Endodermal cell (in vitro differentiated cells): ENCODE measurements around the gene HOXA6. TPM values are rescaled to one million over a fixed set of nuclear protein-coding genes. Genes with fewer than 3 reads are reported as not detected.

Source experiments
- DNase-seq: peaks from one replicate; pipeline ENCODE4 v3.0.0-alpha.2; 2017
- H3K27ac ChIP-seq: 2 replicates; pipeline ENCODE4 v1.5.1; 2013; ENCODE audit warnings: mild to moderate bottlenecking, low read depth, low read length, moderate library complexity
- H3K27me3 ChIP-seq: 2 replicates; pipeline ENCODE4 v1.6.1; 2013; ENCODE audit warnings: mild to moderate bottlenecking, low read length, moderate library complexity; ENCODE audit not compliant: insufficient read depth, control insufficient read depth, poor library complexity, severe bottlenecking
- H3K36me3 ChIP-seq: 2 replicates; pipeline ENCODE4 v1.7.0; 2013; ENCODE audit warnings: mild to moderate bottlenecking, low read length, moderate library complexity; ENCODE audit not compliant: control insufficient read depth, insufficient read depth
- H3K4me1 ChIP-seq: one replicate; pipeline ENCODE4 v1.7.0; 2013; ENCODE audit warnings: low read length; ENCODE audit not compliant: control insufficient read depth, insufficient read depth
- H3K4me3 ChIP-seq: 2 replicates; pipeline ENCODE4 v1.5.1; 2013; ENCODE audit warnings: mild to moderate bottlenecking, low read length, moderate library complexity
- H3K9ac ChIP-seq: 2 replicates; pipeline ENCODE4 v1.6.1; 2013; ENCODE audit warnings: mild to moderate bottlenecking, low read length, moderate library complexity; ENCODE audit not compliant: poor library complexity, severe bottlenecking; ENCODE audit errors: extremely low read depth
- H3K9me3 ChIP-seq: 2 replicates; pipeline ENCODE4 v1.6.1; 2013; ENCODE audit warnings: mild to moderate bottlenecking, low read length, moderate library complexity; ENCODE audit not compliant: control insufficient read depth
- H3K27ac Mint-ChIP-seq: 2 replicates; pipeline ENCODE4 v1.8.0; 2020; ENCODE audit warnings: mixed read lengths
- H3K27me3 Mint-ChIP-seq: 2 replicates; pipeline ENCODE4 v1.8.0; 2021; ENCODE audit warnings: mild to moderate bottlenecking, mixed read lengths; ENCODE audit not compliant: insufficient read depth
- H3K36me3 Mint-ChIP-seq: 2 replicates; pipeline ENCODE4 v1.8.0; 2020; ENCODE audit warnings: low read depth, mixed read lengths
- H3K4me1 Mint-ChIP-seq: 2 replicates; pipeline ENCODE4 v1.8.0; 2020; ENCODE audit warnings: mixed read lengths
- H3K4me3 Mint-ChIP-seq: 2 replicates; pipeline ENCODE4 v1.8.0; 2020; ENCODE audit warnings: mild to moderate bottlenecking, moderate library complexity, mixed read lengths
- H3K9me3 Mint-ChIP-seq: 2 replicates; pipeline ENCODE4 v1.8.0; 2020; ENCODE audit warnings: mild to moderate bottlenecking, mixed read lengths
- CTCF ChIP-seq: fragments of 200-600 bp; sonication (generic); conservative IDR thresholded peaks from 2 replicates; pipeline ENCODE4 v1.5.0; 2021; ENCODE audit warnings: antibody characterized with exemption, mild to moderate bottlenecking
- WGBS, 2 experiments: methylation state at CpG; one replicate each; pipeline versions ENCODE4 v1.1.5 to v1.1.7; 2013; ENCODE audit warnings: missing lambda C conversion rate in 2 of 2, mixed read lengths in 1 of 2; ENCODE audit not compliant: insufficient coverage in 1 of 2, insufficient read length in 1 of 2; 5-methylcytosine and 5-hydroxymethylcytosine counted together
- total RNA-seq, 2 donors: library from RNA; stranded (reverse); fragmentation: NEBNext Ultra II Directional in 1 of 2; extraction: Animal tissue kit (Norgen Biotek cat#: 25700) in 1 of 2; gene quantifications; 2 replicates in 1 of 2; 3 replicates in 1 of 2; pipeline ENCODE4 v1.2.1, GENCODE V29; 2021

Gene HOXA6
- total RNA-seq, 2 donors from 2014 or later: not detected

GRCh38 chr7:27175626-27176523, 28.3 kb upstream of the HOXA6 start:
- Histone ChIP-seq H3K4me1 (peaks cover 3% of the 10 kb centered on the region), H3K9ac (no peak overlapping the region)

GRCh38 chr7:27174874-27175625, 27.5 kb upstream of the HOXA6 start:
- Histone ChIP-seq H3K9ac (no peak overlapping the region), H3K4me1 (peaks cover under 1% of the 10 kb centered on the region), H3K27ac (no peak overlapping the region), H3K27me3 (peaks cover 100% of the 10 kb centered on the region), H3K9me3 (peaks cover 11% of the 10 kb centered on the region), H3K36me3 (no peaks in the 10 kb centered on the region), H3K4me3 (no peak overlapping the region)
- no peak for TF ChIP-seq CTCF
- no peak overlapping the region for H3K27ac Mint-ChIP-seq
- peak; percentile 72 for DNase-seq
- H3K4me1 Mint-ChIP-seq: peaks cover 10% of the 10 kb centered on the region
- peaks cover 97% of the 10 kb centered on the region for H3K27me3 Mint-ChIP-seq
- H3K36me3 Mint-ChIP-seq: no peaks in the 10 kb centered on the region
- H3K9me3 Mint-ChIP-seq: peaks cover 6% of the 10 kb centered on the region
- no peak overlapping the region for H3K4me3 Mint-ChIP-seq
- WGBS, 2 experiments: 18 to 32% methylated on average over 8 to 12 of the region's 12 CpGs

More at GRCh38 chr7:27175626-27176523, 28.3 kb upstream of the HOXA6 start:
- Mint-ChIP-seq H3K4me3 (no peak overlapping the region), H3K36me3 (no peaks in the 10 kb centered on the region), H3K27me3 (peaks cover 97% of the 10 kb centered on the region), H3K4me1 (peaks cover 12% of the 10 kb centered on the region), H3K9me3 (peaks cover 6% of the 10 kb centered on the region), H3K27ac (no peak overlapping the region)
- Histone ChIP-seq H3K4me3 (no peak overlapping the region), H3K27me3 (peaks cover 100% of the 10 kb centered on the region), H3K36me3 (no peaks in the 10 kb centered on the region), H3K9me3 (peaks cover 11% of the 10 kb centered on the region), H3K27ac (no peak overlapping the region)
- peak; percentile 76 for DNase-seq
- TF ChIP-seq CTCF: no peak
- WGBS, 2 experiments: 15 to 17% methylated on average over 22 to 40 of the region's 40 CpGs

GRCh38 chr7:27173956-27174873, 26.6 kb upstream of the HOXA6 start, which contains the start of gene HOXA10:
Gene HOXA10, minus strand, starts transcription at chr7:27174320. Its CDS starts 14 bp downstream, at chr7:27174306.
- no peak for TF ChIP-seq CTCF
- WGBS, 2 experiments: 8 to 10% methylated on average over 33 to 82 of the region's 82 CpGs
- Histone ChIP-seq H3K36me3 (no peaks in the 10 kb centered on the region), H3K27me3 (peaks cover 100% of the 10 kb centered on the region), H3K4me1 (no peaks in the 10 kb centered on the region), H3K27ac (no peak within 1 kb of the TSS), H3K9me3 (peaks cover 11% of the 10 kb centered on the region), H3K9ac (no peak within 1 kb of the TSS), H3K4me3 (no peak within 1 kb of the TSS)
- Mint-ChIP-seq H3K9me3 (peaks cover 1% of the 10 kb centered on the region), H3K36me3 (no peaks in the 10 kb centered on the region), H3K27me3 (peaks cover 97% of the 10 kb centered on the region), H3K27ac (no peak within 1 kb of the TSS), H3K4me3 (no peak within 1 kb of the TSS), H3K4me1 (peaks cover 3% of the 10 kb centered on the region)
- DNase-seq: peak; percentile 73
